ENCODE measurements around the gene AP2A2.

GRCh38 chr11:890794-891540 is 34.7 kb upstream of the AP2A2 start:
- TF ChIP-seq POLR2A (IDR thresholded peaks at IDR 0.05) (no peak), CTCF (IDR thresholded peaks at IDR 0.05) (no peak), POLR2AphosphoS5 (IDR thresholded peaks at IDR 0.05; ENCODE audit: insufficient read depth in 1 of 2, low read depth in 1 of 2) (no peak)

Data from vagina (tissue), 2 donors.